AG10803 (cell line): ENCODE measurements around the gene MICAL1.
"Not testable (repeated sequence)": the region's sequence is repeated elsewhere in the genome, so short reads cannot be mapped to it uniquely, and the experiment has no call there.

Source experiments
- DNase-seq: peaks from one replicate; pipeline ENCODE4 v3.0.0; 2010; ENCODE audit warnings: low read depth
- H3K4me3 ChIP-seq: 2 replicates; pipeline ENCODE4 v1.5.1; 2011; ENCODE audit warnings: mild to moderate bottlenecking, low read length, control low read depth
- TF ChIP-seq, protein P1 (sequence below): conservative IDR thresholded peaks from 2 replicates; pipeline ENCODE4 v1.5.1; 2011; ENCODE audit warnings: mild to moderate bottlenecking, low read length, control low read depth, inconsistent platforms

The MICAL1 gene

DNA sequence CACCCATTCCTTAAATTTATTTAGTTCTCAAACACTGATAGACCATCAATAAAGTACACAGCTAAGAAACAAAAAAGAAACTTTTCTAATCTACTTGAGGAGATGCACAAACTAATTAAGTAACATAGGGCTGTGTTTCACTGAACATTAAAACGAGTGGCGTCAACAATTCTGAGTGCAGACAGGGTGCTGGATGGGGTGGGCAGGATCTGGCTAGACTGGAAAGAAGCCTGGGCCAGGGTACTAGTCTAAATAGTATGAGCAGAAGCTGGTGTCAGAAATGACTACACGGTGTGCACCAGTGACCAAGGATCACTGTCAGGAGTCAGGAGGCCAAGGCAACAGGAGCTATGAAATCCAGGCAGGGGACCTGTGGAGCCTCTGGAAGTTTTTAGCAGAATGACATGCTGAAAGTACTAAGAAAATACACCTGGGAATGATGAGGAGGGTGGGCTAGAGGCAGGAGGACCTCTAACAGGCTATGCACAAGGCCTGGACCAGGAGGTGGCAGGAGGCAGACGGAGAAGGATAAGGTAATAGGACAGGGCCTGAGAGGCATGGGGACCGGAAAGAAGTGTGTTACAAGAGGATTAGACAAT, 14.1 kb upstream of the MICAL1 start:
- no peak for DNase-seq
- H3K4me3 ChIP-seq: no peak overlapping the region
- TF ChIP-seq, protein P1, sequence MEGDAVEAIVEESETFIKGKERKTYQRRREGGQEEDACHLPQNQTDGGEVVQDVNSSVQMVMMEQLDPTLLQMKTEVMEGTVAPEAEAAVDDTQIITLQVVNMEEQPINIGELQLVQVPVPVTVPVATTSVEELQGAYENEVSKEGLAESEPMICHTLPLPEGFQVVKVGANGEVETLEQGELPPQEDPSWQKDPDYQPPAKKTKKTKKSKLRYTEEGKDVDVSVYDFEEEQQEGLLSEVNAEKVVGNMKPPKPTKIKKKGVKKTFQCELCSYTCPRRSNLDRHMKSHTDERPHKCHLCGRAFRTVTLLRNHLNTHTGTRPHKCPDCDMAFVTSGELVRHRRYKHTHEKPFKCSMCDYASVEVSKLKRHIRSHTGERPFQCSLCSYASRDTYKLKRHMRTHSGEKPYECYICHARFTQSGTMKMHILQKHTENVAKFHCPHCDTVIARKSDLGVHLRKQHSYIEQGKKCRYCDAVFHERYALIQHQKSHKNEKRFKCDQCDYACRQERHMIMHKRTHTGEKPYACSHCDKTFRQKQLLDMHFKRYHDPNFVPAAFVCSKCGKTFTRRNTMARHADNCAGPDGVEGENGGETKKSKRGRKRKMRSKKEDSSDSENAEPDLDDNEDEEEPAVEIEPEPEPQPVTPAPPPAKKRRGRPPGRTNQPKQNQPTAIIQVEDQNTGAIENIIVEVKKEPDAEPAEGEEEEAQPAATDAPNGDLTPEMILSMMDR: no peak

DNA sequence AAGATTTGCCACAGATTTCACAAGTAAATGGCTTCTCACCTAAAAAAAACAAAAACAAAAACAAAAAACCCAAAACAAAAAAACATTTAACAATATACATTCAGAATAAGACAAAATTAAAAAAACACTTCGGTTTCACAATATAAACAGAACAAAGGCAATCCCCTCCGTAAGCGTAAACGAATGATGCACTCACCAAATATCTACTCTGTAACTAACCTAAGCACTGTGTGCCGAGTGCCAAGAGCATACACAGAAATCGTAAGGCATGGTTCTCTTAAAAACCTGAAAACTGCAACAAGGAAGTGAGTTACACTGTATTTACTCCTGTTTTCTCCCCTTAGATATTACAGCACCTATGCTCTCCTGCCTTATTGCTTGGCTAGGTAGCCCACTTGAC, 12.1 kb upstream of the MICAL1 start:
- H3K4me3 ChIP-seq: no peak overlapping the region
- DNase-seq: no peak
- TF ChIP-seq, protein P1: no peak

DNA sequence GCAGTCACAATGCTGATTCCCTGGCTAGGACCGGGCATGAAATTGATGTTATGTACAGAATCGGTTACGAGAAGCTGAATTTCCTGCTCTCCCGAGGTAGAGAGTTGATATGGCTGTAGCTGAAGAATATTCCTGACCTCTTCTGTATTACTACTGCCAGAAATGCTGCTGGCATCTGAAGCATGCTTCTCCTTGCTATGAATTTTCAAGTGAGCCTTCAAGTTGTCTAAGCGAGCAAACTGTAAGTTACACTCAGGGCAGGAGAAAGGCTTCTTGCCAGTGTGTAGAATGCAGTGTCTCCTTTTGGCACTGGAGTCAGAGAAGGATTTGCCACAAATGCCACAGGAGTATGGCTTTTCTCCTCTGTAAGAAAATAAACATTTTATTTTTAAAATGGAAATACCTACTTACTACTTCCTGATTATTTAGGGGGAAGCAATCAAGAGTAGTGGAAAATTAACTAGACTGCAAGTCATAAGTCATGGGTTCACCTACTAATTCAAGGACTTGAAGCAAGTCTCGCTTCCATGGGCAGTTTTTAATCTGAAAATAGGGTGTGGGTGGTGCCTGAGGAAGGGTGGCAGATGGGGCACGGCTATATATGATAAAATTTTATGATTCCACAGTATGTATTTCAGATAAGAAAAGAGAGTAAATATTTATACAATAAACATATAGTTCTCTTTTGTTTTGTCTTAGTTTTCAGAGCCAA, 10.8 kb upstream of the MICAL1 start:
- TF ChIP-seq, protein P1: no peak

DNA sequence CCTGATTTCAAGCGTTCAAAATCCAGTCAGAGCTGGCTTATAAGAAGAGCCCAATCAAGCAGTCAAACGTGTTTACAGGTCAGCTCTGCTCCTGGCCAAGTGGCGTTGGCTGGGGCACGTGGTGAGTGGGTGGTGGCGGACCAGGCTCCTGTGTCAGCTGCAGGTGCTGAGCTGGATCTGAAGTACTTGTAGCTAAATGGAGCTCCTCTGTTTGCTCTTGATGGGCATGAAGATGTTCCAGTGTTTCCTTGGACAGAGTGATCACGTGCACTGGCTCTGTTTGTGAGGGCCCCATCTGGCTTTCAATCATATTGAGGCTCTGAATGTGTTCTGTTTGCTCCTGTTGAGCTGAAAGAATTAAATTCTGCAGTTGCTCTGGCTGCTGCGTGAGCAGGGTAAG, 10.2 kb upstream of the MICAL1 start:
- no peak overlapping the region for H3K4me3 ChIP-seq
- no peak for DNase-seq
- TF ChIP-seq, protein P1: no peak

More for the DNA sequence above, 10.8 kb upstream of the MICAL1 start:
- no peak for DNase-seq
- H3K4me3 ChIP-seq: no peak overlapping the region

DNA sequence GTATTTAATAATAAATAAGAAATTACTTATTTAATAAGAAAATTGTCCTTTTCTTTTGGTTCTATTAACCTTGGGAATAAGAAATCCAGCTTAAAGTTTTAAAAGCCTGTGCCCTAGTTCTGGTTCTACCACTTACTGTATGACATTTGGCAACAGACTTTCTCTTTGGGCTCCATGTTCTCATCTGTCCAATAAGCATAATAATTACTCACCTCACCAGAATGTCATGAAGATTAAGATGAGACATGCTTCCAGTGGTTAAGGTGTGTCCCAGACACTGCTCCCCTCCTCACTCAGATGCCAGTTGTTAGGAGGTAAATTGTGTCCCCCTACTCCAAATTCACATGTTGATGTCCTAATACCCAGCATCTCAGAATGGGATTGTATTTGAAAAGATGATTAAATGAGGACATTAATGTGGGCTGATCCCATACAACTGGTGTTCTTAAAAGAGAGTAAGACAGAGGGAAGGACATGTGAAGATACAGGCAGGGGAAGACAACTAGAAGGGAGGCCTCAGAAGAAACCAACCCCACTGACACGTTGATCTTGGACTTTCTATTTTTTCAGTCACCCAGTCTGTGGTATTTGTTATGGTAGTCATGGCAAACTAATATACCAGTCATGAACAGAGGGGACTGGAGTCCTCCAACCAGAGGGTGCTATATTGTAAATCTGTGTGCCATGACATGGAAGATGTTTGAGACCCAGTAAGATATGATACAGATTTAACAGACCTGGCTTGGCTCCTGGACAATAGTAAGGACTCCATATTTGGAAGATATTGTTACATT, 6.4 kb upstream of the MICAL1 start:
- DNase-seq: no peak
- no peak overlapping the region for H3K4me3 ChIP-seq
- TF ChIP-seq, protein P1: no peak

DNA sequence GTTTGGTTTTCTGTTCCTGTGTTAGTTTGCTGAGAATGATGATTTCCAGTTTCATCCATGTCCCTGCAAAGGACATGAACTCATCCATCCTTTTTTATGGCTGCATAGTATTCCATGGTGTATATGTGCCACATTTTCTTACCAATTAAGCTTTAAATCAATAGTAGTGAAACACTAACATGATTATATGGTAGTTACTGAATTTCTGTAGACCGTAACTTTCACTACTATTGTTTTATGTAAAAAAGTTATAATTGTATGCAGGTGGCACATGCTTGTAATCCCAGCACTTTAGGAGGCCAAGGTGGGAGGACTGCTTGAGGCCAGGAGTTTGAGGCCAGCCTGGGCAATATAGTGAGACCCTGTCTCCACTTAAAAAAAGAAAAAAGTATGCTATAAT, 5.6 kb upstream of the MICAL1 start:
- not testable (repeated sequence) for DNase-seq, H3K4me3 ChIP-seq

DNA sequence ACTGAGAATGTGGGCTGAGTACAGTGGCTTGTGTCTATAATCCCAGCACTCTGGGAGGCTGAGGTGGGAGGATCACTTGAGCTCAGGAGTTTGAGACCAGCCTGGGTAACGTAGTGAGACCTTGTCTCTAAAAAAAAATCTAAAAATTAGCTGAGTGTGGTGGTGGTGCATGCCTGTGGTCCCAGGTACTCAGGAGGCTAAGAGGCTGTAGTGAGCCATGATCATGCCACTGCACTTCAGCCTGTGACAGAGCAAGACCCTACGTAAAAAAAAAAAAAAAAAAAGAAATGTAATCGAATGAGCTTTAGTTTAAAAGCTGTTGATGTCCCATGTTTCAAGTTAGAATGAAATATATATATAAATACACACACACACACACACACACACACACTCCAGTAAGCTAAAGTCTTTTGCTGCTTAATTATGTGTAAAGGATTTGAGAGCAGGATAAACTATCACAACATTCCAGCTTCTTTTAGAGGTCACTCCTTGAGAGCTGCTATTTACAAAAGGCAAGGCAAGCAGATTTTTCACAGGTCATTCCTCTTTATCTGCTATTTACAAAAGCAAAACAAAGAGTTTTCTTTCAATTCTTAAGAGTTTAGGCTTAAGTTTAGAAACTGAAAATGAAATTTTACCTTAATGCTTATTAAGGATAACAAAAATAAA, 4.7 kb upstream of the MICAL1 start:
- TF ChIP-seq, protein P1: no peak
- no peak for DNase-seq

More for the DNA sequence above, 4.7 kb upstream of the MICAL1 start:
- H3K4me3 ChIP-seq: no peak overlapping the region
